NCI-H2227 (cell line): ENCODE data around the gene HDAC4.

Source experiments
- DNase-seq: peaks from one replicate; lab custom pipeline; 2025; ENCODE audit not compliant: unreplicated experiment; lab: John Stamatoyannopoulos, UW

Gene HDAC4

DNA sequence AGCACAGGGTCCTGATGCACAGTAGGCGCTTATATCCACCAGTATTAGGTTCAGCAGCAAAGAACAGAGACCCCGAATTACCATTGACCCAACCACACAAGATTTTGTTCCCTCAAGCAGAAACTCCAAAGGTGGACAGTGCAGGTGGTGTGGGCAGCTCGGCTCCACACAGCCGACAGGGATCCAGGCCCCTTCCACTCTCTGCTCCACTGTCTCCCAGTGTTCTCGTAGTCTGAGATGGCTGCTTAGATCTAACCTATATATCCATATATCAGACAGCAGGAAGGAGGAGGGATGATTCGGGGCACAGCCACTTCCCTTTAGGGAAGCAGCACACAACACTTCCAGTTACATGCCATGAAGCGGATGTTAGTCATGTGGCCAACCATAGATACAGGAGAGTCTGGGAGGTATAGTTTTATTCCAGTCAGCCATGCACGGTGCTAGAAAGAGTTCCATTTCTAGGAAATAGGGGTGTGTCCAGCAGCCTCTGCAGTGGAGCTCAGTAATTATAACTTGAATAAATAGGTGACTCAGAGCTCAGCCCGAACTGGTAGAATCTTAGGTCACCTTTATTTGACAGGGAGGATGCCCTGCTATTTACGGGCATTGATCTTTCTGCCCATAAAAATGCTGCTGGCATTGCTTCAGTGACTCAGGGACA lies 394.1 kb downstream of the HDAC4 start:
- no peak for DNase-seq

DNA sequence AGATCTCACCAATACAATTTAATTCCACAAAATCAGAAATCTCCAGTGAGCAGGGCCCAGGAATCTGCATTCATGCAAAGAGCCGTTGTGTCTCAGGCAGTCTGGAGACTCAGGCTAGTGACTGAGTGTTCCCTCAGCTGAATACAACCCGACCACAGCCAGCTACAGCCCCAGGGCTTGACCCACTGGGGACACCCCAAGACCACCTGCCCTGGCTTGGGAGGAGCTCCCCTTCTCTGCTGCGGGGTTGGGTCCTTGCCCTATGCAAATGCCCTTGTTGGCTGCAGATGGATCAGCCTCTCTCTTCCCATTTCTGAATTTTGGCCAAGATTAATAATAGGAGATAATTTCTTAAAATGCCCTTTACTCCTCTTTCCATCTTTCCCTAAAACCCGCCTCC lies 395.2 kb downstream of the HDAC4 start:
- no peak for DNase-seq

DNA sequence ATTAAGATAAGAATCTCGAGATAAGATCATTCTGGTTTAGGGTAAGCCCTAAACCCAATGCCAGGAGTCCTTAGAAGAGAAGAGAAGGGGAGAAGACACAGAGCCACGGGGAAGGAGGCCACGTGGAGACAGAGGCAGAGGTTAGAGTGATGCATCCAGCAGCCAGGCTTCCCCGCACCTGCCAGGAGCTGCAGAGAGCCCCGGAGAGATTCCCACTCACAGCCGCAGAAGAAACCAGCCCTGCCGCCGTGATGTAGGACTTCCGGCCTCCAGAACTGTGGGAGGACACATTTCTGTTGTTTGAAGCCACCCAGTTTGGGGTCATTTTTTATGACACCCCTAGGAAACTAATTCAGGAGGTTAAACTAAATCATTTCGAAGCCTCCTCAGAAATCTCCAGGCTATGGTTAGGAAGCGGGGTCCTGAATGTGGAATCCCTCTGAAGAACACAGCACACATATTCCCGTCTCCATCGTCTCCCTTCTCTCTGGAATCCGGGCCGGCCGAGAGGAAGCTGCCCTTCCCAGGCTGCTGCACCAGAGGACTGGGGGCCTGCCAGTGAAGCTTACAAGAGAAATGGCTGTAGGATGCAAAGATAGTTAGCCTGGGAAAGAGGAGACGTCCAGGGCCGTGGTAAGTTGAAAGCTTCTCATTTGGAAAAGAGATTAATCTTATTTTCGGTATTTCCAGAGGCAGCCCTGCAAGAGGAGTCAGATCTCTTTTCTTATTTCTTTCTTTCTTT lies 396.4 kb downstream of the HDAC4 start:
- DNase-seq, result no peak

DNA sequence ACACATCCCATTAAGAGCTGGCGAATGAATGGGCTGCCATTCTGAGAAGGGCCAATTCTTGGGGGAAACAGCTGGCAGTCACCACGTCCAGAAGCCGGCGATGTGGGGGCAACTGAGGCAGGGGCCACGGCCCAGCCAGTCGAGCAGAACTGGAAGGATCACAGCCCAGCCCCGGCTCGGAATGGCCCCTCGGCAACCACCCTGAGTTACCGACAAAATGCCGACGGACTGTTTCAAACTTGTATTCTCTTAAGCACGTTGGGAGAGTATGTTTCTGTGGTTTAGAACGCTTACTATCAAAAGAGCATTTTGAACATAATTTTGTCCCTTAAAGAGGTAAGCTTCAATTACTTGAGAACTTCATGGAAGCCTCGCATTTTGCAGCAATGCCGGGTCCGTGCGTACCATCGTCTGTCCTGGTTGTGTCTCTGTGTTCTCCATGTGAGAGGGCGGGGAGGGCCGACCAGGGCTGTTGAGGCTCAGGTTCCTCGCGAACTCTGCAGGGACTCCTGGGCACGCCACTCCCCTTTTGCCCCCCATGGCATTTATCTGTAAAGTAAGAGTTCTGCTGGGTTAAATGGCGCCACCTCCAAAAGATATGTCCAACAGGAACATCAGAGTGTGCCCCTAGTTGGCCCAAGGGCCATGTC lies 397.1 kb downstream of the HDAC4 start:
- no peak for DNase-seq

DNA sequence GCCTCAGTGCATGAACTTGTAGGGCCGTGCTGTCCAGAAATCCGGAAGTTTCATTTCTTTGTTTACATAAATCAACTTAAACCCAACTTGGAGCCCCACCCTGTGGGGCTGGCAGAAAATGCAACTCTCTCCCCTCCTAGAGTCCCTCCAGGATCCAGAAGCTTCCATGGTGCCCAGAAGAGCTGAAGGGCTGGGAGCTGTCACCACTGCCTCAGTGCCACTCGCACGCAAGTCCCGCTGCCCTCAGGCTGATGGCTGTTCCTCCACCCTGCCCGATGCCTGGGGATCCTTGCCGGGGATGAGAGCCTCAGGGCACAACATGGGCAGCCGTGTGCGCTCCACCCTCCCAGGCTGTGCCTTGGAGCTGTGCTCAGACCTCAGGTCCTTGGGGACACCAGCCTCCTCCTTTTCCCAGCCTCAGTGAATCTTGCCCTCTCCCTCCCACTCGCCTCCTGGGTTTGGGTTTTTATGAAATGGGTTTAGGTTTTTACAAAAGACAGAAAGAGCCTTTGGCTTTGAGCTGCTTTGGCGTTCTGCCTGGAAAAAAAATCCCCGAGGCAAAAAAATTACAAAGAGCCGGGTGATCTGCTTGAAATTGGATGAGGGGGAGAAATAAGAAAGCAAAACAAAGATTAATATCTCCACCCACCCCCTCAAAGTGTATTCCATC lies 397.7 kb downstream of the HDAC4 start:
- DNase-seq, result no peak

DNA sequence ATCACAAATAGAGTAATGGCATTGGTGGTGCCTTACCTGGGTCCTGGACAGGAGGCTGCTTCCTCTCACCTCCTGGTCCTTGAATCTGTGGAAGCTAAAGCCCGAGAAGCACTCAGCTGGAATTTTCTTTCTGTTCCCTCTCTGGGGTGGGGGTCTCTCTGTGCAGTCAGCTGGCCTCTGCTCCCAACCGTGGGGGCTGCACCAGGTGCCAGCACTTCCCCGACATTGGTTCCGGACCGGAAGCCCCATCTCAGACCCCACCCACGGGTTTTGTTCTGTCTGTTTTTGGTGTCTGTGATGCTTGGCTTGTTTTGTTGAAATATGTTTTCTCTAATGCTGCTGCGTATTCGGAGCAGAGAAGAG lies 398.2 kb downstream of the HDAC4 start:
- no peak for DNase-seq

DNA sequence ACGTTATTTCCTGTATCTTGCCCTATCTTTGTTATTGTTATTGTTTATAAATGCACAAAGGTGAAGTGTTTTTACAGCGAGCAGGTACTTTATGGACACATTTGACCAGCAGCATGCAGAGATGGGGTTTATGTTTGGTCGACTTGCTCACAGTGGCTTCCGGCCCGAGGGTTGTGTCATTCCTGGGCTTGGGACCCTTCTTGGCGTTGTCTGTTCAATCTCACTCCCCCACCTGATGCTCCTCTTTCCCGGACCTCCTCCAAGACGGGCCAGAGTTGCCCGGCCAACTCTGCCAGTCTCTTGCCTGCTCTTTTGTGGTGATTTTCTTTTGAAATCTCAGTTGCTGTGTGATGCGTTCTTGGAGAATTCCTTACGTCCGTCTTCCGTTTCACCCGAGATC lies 399.0 kb downstream of the HDAC4 start:
- DNase-seq, result no peak

DNA sequence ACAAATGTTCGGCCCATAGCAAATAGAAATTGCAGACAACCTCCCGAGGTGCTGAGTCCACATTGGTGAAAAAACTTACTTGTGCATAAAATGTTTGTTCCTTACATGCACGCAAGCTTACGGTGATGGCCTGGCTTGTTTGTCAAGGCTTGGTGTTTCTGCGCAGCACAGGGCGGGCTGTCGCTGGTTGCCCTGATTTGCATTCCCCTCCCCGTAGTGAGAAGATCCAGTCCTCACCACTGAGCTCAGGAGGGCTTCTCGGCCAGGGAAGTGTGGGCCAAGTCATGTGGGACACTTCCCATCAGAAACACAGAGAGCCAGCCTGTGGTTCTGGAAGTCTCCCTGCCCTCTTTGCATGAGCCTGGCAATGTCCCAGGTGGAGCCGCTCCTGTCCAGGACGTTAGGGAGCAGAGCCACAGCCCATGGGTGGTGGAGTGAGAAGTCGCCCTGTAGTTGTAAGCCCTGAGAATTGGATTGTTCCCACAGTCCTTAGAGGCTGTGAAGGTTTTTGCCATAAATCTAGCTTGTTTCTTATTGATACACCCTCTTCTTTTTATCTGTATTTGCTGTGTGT lies 400.2 kb downstream of the HDAC4 start:
- no peak for DNase-seq

DNA sequence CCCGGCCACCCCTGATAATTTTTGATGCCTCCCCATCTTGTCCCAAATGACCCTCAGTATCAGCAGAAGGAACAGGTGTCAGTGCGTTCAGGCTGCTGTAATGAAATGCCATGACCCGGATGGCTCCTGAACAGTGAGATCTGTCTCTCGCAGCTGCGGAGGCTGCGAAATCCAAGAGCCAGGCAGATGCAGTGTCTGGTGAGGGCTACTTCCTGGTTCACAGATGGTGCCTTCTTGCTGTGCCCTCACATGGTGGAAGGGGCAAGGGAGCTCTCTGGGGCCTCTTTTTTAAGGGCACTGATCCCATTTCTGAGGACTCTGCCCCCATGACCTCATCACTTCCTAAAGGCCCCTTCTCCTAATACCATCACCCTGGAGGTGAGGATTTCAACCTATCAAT lies 400.7 kb downstream of the HDAC4 start:
- DNase-seq, result no peak

DNA sequence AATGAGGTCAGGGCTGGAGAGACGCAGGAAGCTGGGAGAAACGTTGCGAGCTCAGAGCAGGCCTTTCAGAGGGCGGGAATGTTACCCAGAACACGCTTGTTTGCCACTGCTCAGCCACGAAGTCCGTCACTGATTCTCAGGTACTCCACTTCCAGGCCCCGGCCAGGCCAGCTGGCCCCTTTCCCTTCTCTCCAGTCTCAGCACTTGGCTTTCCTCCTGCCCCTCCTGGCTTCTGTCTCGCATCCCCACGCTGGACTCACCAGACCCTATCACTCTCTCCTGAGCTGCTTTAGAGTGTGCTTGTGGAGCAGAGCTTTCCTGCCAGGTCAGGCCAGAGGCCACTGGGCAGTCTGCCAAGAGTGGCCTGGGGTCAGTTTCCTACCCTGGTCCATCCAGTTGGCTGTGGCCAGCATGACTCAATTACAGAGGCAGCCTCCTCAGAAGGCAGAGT lies 401.5 kb downstream of the HDAC4 start:
- no peak for DNase-seq

DNA sequence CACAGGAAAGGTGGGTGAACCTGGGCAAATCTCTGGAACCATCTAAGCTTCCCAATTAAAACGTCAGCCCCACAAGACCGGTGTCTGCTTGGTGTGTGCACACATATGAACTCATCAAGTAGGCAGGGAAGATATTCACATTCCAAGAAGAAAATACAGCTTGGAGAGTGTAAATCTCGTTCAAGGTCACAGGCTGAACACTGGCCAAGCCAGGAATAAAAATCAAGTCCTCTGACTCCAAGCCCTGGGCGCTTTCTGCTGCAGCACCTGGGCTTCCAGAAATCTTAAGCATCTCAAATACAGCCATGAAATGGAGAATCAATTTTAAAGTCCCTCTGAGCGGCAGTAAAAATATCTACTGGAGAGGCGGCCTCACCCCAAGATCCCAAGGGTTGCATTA lies 402.0 kb downstream of the HDAC4 start:
- DNase-seq, result no peak
